Muscle layer of duodenum (tissue), 2 donors: ENCODE data around the gene PDXDC1.
"Not testable (repeated sequence)": the region's sequence is repeated elsewhere in the genome, so short reads cannot be mapped to it uniquely, and the experiment has no call there.

ENCODE experiments used
- H3K27ac ChIP-seq: one replicate; pipeline ENCODE4 v1.7.0; 2013; ENCODE audit warnings: mild to moderate bottlenecking, low read length
- H3K27me3 ChIP-seq: one replicate; pipeline ENCODE4 v1.7.0; 2013; ENCODE audit warnings: low read depth, mild to moderate bottlenecking, control low read depth, low read length
- H3K36me3 ChIP-seq, 2 donors: one replicate each; pipeline ENCODE4 v1.7.0; 2013; ENCODE audit warnings: low read length in 2 of 2, control low read depth in 1 of 2, mild to moderate bottlenecking in 1 of 2; ENCODE audit not compliant: insufficient read depth in 2 of 2, control insufficient read depth in 1 of 2
- H3K4me1 ChIP-seq, 2 donors: one replicate each; pipeline ENCODE4 v1.7.0; 2013; ENCODE audit warnings: low read length in 2 of 2, mild to moderate bottlenecking in 2 of 2, control low read depth in 1 of 2, moderate library complexity in 1 of 2; ENCODE audit not compliant: insufficient read depth in 2 of 2, control insufficient read depth in 1 of 2
- H3K4me3 ChIP-seq, 2 donors: one replicate each; pipeline ENCODE4 v1.7.0; 2013; ENCODE audit warnings: low read length in 2 of 2, low read depth in 1 of 2, mild to moderate bottlenecking in 1 of 2
- H3K9me3 ChIP-seq, 2 donors: one replicate each; pipeline ENCODE4 v1.7.0; 2013; ENCODE audit warnings: low read length in 2 of 2, control low read depth in 1 of 2, mild to moderate bottlenecking in 1 of 2; ENCODE audit not compliant: control insufficient read depth in 1 of 2
- donor health status: healthy.

Gene PDXDC1, protein sequence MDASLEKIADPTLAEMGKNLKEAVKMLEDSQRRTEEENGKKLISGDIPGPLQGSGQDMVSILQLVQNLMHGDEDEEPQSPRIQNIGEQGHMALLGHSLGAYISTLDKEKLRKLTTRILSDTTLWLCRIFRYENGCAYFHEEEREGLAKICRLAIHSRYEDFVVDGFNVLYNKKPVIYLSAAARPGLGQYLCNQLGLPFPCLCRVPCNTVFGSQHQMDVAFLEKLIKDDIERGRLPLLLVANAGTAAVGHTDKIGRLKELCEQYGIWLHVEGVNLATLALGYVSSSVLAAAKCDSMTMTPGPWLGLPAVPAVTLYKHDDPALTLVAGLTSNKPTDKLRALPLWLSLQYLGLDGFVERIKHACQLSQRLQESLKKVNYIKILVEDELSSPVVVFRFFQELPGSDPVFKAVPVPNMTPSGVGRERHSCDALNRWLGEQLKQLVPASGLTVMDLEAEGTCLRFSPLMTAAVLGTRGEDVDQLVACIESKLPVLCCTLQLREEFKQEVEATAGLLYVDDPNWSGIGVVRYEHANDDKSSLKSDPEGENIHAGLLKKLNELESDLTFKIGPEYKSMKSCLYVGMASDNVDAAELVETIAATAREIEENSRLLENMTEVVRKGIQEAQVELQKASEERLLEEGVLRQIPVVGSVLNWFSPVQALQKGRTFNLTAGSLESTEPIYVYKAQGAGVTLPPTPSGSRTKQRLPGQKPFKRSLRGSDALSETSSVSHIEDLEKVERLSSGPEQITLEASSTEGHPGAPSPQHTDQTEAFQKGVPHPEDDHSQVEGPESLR

DNA sequence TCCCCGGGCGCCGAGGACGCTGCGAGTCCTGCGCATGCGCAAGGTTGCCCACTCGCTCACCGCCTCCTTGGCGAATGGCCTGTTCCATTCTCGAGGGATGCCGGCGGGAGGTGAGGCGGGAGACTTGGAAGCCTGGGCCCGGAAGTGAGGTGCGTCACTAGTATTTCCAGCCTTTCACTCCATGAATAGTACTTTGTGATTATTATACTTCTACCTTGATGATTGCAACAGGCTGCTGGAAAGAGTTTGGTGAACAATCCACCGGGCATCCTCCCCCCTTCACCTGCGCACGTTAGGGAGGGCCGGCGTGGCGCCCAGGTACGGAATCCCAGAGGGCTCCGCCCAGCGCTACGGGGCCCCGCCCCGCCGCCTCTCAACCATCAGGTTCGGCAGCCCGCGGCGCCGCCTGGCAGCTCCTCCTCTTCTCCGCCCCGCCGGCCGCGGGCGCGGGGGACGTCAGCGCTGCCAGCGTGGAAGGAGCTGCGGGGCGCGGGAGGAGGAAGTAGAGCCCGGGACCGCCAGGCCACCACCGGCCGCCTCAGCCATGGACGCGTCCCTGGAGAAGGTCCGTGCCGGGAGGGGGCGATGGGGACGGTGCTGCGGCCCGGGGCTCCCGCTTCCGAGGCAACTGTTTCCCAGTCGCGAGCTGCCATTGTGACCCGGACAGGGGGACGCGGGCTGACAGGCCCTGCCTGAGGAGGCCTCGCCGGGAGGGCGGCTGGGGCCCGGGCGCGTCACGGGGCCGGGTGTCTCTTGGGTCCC lies at the start of gene PDXDC1:
Gene PDXDC1 (plus strand): TSS at position 371 of the 762 bp plus-strand sequence. CDS start 174 bp downstream, at position 545.
- H3K36me3 ChIP-seq, H3K9me3 ChIP-seq, H3K27me3 ChIP-seq: not testable (repeated sequence)
- Histone ChIP-seq H3K4me1 (peaks cover 0 to 12% of the 10 kb centered on the region in 2 donors), H3K27ac (peak within 1 kb of the TSS; percentile 79), H3K4me3 (peak within 1 kb of the TSS; percentile 74 to 92)

DNA sequence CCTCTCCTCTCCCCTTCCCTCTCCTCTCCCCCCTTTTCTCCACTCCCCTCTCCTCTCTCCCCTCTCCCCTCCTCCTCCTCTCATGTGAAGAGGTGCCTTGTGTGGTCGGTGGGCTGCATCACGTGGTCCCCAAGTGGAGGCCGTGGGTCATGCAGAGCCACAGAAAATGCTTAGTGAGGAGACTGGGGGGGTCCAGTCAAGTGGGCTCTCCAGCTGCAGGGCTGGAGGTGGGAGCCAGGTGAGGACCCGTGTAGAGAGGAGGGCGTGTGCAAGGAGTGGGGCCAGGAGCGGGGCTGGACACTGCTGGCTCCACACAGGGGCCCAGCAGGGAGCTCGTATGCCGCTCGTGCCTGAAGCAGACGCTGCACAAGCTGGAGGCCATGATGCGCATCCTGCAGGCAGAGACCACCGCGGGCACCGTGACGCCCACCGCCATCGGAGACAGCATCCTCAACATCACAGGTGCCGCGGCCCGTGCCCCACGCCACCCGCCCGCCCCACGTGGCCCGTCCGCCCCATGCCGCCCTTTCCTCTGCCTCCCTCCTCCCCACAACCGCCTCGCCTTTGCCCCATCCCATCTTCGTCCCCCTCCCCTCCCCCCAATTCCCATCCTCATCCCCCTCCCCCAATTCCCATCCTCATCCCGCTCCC lies 46.6 kb upstream of the PDXDC1 start:
- H3K9me3 ChIP-seq, H3K36me3 ChIP-seq, H3K4me1 ChIP-seq, H3K27ac ChIP-seq, H3K27me3 ChIP-seq, H3K4me3 ChIP-seq: not testable (repeated sequence)

DNA sequence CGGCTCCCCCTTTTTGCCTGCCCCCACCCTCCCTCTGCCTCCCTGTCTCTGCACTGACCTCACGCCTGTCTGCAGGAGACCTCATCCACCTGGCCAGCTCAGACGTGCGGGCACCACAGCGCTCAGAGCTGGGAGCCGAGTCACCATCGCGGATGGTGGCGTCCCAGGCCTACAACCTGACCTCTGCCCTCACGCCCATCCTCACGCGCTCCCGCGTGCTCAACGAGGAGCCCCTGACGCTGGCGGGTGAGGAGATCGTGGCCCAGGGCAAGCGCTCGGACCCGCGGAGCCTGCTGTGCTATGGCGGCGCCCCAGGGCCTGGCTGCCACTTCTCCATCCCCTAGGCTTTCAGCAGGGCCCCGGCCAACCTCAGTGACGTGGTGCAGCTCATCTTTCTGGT lies 45.6 kb upstream of the PDXDC1 start:
- H3K36me3 ChIP-seq, H3K4me1 ChIP-seq, H3K27me3 ChIP-seq, H3K9me3 ChIP-seq, H3K27ac ChIP-seq, H3K4me3 ChIP-seq: not testable (repeated sequence)

DNA sequence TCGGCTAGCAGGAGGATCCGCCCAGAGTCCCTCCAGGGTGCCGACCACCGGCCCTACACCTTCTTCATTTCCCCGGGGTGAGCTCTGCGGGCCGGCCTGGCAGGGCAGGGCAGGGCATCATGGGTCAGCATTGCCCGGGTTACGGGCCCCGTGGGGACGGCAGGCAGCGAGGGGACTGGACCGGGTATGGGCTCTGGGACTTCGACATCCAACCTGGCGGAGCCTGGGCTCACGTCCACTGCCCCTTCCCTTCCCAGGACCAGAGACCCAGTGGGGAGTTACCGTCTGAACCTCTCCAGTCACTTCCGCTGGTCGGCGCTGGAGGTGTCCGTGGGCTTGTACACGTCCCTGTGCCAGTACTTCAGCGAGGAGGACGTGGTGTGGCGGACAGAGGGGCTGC lies 44.6 kb upstream of the PDXDC1 start:
- not testable (repeated sequence) for H3K9me3 ChIP-seq, H3K27me3 ChIP-seq, H3K4me1 ChIP-seq, H3K4me3 ChIP-seq, H3K36me3 ChIP-seq, H3K27ac ChIP-seq

DNA sequence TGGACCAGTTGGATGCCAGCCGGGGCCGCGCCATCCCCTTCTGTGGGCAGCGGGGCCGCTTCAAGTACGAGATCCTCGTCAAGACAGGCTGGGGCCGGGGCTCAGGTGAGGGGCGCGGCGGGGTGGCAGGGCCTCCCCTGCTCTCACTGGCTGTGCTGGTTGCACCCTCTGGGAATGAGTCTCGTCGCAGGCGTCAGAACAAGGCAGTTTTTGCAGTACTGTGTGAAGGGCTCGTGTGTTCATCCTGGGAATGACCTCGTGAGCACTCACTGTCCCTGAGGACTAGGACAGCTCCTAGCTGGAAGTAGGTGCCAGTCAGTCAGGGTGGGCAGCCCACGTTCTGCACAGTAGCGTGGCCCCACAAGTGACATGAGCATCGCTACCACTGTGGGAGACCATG lies 43.9 kb upstream of the PDXDC1 start:
- not testable (repeated sequence) for H3K27ac ChIP-seq, H3K36me3 ChIP-seq, H3K9me3 ChIP-seq, H3K4me1 ChIP-seq, H3K27me3 ChIP-seq, H3K4me3 ChIP-seq

DNA sequence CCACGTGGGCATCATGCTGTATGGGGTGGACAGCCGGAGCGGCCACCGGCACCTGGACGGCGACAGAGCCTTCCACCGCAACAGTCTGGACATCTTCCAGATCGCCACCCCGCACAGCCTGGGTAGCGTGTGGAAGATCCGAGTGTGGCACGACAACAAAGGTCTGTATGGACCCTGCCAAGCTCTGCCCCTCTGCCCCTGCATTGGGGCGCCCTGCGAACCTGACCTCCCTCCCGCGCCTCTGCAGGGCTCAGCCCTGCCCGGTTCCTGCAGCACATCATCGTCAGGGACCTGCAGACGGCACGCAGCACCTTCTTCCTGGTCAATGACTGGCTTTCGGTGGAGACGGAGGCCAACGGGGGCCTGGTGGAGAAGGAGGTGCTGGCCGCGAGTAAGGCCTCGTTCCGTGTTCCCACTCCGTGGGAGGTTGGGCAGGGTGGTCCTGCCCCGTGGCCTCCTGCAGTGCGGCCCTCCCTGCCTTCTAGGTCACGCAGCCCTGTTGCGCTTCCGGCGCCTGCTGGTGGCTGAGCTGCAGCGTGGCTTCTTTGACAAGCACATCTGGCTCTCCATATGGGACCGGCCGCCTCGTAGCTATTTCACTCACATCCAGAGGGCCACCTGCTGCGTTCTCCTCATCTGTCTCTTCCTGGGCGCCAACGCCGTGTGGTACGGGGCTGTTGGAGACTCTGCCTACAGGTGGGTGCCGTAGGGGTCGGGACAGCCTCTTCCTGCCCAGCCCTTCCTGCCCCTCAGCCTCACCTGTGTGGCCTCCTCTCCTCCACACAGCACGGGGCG lies 42.0 kb upstream of the PDXDC1 start:
- H3K4me1 ChIP-seq, H3K36me3 ChIP-seq, H3K4me3 ChIP-seq, H3K9me3 ChIP-seq, H3K27me3 ChIP-seq, H3K27ac ChIP-seq: not testable (repeated sequence)

DNA sequence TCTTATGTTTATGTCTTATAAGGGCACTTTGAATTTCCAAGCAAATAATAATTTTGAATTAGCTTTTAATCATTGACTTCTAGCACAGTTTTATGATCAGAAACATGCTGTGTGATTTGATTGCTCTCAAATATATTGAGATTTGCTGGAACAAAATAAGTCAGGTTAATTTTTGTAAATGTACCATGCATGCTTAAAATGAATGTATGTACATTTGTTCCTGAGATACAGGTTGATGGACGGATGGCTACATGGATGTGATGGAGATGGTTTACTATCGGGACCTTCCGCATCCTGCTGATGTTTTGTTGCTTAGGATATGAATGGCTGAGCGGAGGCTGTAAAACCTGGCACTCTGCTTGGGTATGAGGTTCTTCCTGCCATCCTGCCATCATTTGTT lies 37.7 kb upstream of the PDXDC1 start, which contains the start of gene NPIPA1:
Gene NPIPA1 (plus strand): TSS at position 301 of the 400 bp plus-strand sequence. CDS start 0 bp downstream, at position 301.
- H3K36me3 ChIP-seq, H3K27me3 ChIP-seq, H3K27ac ChIP-seq, H3K4me3 ChIP-seq, H3K9me3 ChIP-seq, H3K4me1 ChIP-seq: not testable (repeated sequence)

DNA sequence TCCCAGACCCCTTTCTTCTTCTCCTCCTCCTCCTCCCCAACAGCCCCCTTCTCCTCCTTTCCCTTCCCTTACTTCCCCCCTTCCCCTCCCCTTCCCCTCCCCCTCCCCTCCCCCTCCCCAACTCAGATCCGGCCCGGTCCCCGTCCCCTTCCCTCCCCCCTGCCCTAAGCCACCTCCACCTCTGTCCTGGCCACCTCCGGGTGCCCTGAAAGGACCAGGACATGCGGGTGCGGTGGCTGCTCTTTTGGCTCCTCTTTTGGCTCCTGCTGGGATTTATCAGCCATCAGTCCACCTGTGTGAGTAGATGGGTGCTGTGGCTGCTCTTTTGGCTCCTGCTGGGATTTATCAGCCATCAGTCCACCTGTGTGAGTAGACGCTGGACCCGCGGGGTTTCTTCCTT lies 36.8 kb upstream of the PDXDC1 start:
- H3K4me1 ChIP-seq, H3K4me3 ChIP-seq, H3K9me3 ChIP-seq, H3K27ac ChIP-seq, H3K36me3 ChIP-seq, H3K27me3 ChIP-seq: not testable (repeated sequence)

DNA sequence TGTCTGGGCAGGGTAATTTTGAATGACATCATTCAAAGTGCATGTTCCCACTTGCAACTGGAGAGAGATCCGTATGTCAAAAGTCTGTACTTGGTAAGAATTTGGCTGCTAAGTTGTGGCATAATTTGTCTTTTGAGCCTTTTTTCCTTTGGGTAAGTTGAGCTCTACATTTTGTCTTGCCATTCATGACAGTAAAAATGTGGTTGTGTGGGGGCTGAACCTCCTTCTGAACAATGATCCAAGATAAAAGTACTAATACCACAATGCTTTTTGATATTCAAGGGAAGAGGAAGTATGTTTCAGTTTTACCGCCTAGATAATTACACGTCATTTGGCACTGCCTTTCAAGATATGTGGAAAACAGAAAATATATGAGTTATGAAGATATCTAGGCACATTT lies 32.1 kb upstream of the PDXDC1 start:
- not testable (repeated sequence) for H3K36me3 ChIP-seq, H3K27ac ChIP-seq, H3K4me1 ChIP-seq, H3K27me3 ChIP-seq, H3K4me3 ChIP-seq, H3K9me3 ChIP-seq

DNA sequence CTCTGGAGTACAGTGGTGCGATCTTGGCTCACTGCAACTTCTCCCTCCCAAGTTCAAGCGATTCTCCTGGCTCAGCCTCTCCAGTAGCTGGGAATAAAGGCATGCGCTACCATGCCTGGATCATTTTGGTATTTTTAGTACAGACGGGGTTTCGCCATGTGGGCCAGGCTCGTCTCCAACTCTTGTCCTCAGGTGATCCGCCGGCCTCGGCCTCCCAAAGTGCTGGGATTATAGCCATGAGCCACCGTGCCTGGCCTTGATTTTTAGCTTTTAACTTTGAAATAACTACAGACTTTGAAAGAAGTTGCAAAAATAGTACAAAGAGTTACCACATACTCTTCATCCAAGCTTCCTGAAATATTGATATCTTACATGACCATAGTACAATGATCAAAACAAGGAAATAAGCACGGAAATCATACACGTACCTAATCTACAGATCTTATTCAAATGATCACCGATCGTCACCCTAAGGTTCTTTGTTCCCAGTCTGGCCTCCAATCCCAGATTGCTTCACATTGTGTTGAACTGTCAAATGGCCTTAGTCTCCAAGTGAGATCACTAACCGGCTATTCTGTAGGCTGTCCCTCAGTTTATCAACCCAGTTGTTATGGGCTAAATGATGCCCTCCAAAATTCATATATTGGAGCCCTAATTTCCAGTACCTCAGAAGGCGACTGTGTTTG lies 19.1 kb upstream of the PDXDC1 start:
- Histone ChIP-seq H3K9me3 (no peaks in the 10 kb centered on the region), H3K4me3 (no peak overlapping the region), H3K4me1 (no peaks in the 10 kb centered on the region), H3K27ac (no peak overlapping the region), H3K36me3 (no peaks in the 10 kb centered on the region), H3K27me3 (no peaks in the 10 kb centered on the region)
